ENCODE measurements around the gene REV3L. TPM values are rescaled to one million over a fixed set of nuclear protein-coding genes. Genes with fewer than 3 reads are reported as not detected.

REV3L gene
- total RNA-seq, 1 experiment from 2014 or later = 5.3 TPM

DNA sequence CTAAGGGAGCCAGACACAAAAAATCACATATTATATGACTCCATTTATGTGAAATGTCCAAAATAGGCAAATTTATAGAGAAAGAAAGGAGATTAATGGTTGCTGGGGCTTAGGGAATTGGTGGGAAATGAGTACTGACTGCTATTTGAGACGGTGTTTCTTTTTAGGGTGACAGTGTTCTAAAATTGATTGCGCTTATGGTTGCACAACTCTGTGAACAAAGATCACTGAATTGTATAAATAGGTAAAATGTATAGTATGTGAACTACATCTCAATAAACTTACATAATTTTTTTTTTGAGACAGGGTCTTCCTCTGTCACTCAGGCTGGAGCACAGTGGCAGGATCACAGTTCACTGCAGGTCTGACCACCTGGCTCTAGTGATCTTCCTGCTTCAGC, 45.4 kb downstream of the REV3L start:
- Histone ChIP-seq H3K18ac (ENCODE audit: insufficient read length, low read depth, low read length) (no peak overlapping the region), H3K4me1 (ENCODE audit: insufficient read depth, low read length) (no peaks in the 10 kb centered on the region), H3K27ac (ENCODE audit: insufficient read length, low read depth, low read length) (no peak overlapping the region), H3K23me2 (ENCODE audit: insufficient read length, low read depth, low read length, poor library complexity, severe bottlenecking) (no peaks in the 10 kb centered on the region), H2BK5ac (ENCODE audit: insufficient read length, low read length) (no peak overlapping the region), H2AFZ (ENCODE audit: low read length) (no peak overlapping the region), H3T11ph (ENCODE audit: low read length) (no peak overlapping the region), H3K79me1 (ENCODE audit: insufficient read depth, low read depth, low read length, poor library complexity, severe bottlenecking) (no peaks in the 10 kb centered on the region), H3K23ac (ENCODE audit: insufficient read length, low read depth, low read length) (no peak overlapping the region), H4K5ac (ENCODE audit: insufficient read length, low read depth, low read length) (no peak overlapping the region), H2BK120ac (ENCODE audit: low read depth, low read length, poor library complexity, severe bottlenecking) (no peak overlapping the region), H3K9ac (ENCODE audit: extremely low read depth, insufficient read length, low read length) (no peak overlapping the region), H3K14ac (ENCODE audit: insufficient read depth, low read length) (no peak overlapping the region), H3K56ac (ENCODE audit: insufficient read length, low read depth, low read length) (no peak overlapping the region), H4K20me1 (ENCODE audit: control insufficient read depth, insufficient read depth, insufficient read length) (no peaks in the 10 kb centered on the region), H4K8ac (replicated peaks; ENCODE audit: insufficient read length, low read depth, low read length) (no peak overlapping the region), H3K9me3 (ENCODE audit: control insufficient read depth, low read depth, low read length) (no peaks in the 10 kb centered on the region), H3K4me2 (ENCODE audit: insufficient read depth, insufficient read length, low read length) (no peak overlapping the region), H2AK5ac (ENCODE audit: insufficient read length, low read length) (no peak overlapping the region), H2BK12ac (ENCODE audit: insufficient read length, low read depth, low read length) (no peak overlapping the region), H2BK15ac (ENCODE audit: low read depth, low read length) (no peak overlapping the region), H4K91ac (ENCODE audit: insufficient read length, low read depth, low read length) (no peak overlapping the region), H3K79me2 (ENCODE audit: insufficient read depth, low read length) (no peaks in the 10 kb centered on the region), H3K27me3 (ENCODE audit: insufficient read depth, low read length) (no peaks in the 10 kb centered on the region), H3K4ac (ENCODE audit: low read depth, low read length) (no peak overlapping the region), H2BK20ac (ENCODE audit: low read depth, low read length, poor library complexity, severe bottlenecking) (no peak overlapping the region)
- Mint-ChIP-seq H3K36me3 (ENCODE audit: insufficient read depth in 1 of 3, low read depth in 3 of 3) (no peaks in the 10 kb centered on the region), H3K27me3 (ENCODE audit: low read depth) (no peaks in the 10 kb centered on the region; the same call in 1 of the 2 replicates), H3K9me3 (no peaks in the 10 kb centered on the region), H3K27ac (no peak overlapping the region), H3K4me3 (no peak overlapping the region), H3K4me1 (no peaks in the 10 kb centered on the region)
- no CpG with 5 or more reads among the region's 2 CpGs for WGBS (ENCODE audit: extremely low coverage, insufficient read length, low lambda C conversion rate)
- TF ChIP-seq, protein P1, sequence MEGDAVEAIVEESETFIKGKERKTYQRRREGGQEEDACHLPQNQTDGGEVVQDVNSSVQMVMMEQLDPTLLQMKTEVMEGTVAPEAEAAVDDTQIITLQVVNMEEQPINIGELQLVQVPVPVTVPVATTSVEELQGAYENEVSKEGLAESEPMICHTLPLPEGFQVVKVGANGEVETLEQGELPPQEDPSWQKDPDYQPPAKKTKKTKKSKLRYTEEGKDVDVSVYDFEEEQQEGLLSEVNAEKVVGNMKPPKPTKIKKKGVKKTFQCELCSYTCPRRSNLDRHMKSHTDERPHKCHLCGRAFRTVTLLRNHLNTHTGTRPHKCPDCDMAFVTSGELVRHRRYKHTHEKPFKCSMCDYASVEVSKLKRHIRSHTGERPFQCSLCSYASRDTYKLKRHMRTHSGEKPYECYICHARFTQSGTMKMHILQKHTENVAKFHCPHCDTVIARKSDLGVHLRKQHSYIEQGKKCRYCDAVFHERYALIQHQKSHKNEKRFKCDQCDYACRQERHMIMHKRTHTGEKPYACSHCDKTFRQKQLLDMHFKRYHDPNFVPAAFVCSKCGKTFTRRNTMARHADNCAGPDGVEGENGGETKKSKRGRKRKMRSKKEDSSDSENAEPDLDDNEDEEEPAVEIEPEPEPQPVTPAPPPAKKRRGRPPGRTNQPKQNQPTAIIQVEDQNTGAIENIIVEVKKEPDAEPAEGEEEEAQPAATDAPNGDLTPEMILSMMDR (conservative IDR thresholded peaks at IDR 0.05) = no peak
- DNase-seq = no peak

Data from H9 (cell line).